ENCODE results near the gene SLC20A1.
"Not testable (repeated sequence)": the region's sequence is repeated elsewhere in the genome, so short reads cannot be mapped to it uniquely, and the experiment has no call there.

SLC20A1 gene

GRCh38 chr2:112645310-112646101 is at the start of gene SLC20A1:
SLC20A1 (plus strand) TSS chr2:112645939; CDS start chr2:112646829, 890 bp downstream.
- DNase-seq (ENCODE audit: low read depth in 2 of 3, low spot score in 2 of 3): peak; percentile 93 to 99 (median 97)

GRCh38 chr2:112597537-112598322 is 48.0 kb upstream of the SLC20A1 start:
- DNase-seq (ENCODE audit: low read depth in 2 of 3, low spot score in 2 of 3): no peak

GRCh38 chr2:112600634-112601033 is 45.1 kb upstream of the SLC20A1 start:
- DNase-seq (ENCODE audit: low read depth in 2 of 3, low spot score in 2 of 3): no peak

- DNase-seq (ENCODE audit: low read depth in 2 of 3, low spot score in 2 of 3): no peak
Measured at GRCh38 chr2:112601754-112602153, 44.0 kb upstream of the SLC20A1 start.

- no peak for DNase-seq (ENCODE audit: low read depth in 2 of 3, low spot score in 2 of 3)
Measured at GRCh38 chr2:112602917-112603316, 42.8 kb upstream of the SLC20A1 start.

GRCh38 chr2:112603731-112604130 is 42.0 kb upstream of the SLC20A1 start:
- no peak for DNase-seq (ENCODE audit: low read depth in 2 of 3, low spot score in 2 of 3)

- no peak for DNase-seq (ENCODE audit: low read depth in 2 of 3, low spot score in 2 of 3)
Measured at GRCh38 chr2:112604952-112605351, 40.8 kb upstream of the SLC20A1 start.

GRCh38 chr2:112605926-112606325 is 39.8 kb upstream of the SLC20A1 start:
- DNase-seq (ENCODE audit: low read depth in 2 of 3, low spot score in 2 of 3): no peak

- no peak for DNase-seq (ENCODE audit: low read depth in 2 of 3, low spot score in 2 of 3)
Measured at GRCh38 chr2:112606547-112606946, 39.2 kb upstream of the SLC20A1 start.

- DNase-seq (ENCODE audit: low read depth in 2 of 3, low spot score in 2 of 3): no peak
Measured at GRCh38 chr2:112607680-112608438, 37.9 kb upstream of the SLC20A1 start.

GRCh38 chr2:112609320-112609719 is 36.4 kb upstream of the SLC20A1 start:
- DNase-seq (ENCODE audit: low read depth in 2 of 3, low spot score in 2 of 3): not testable (repeated sequence)

GRCh38 chr2:112612283-112612682 is 33.5 kb upstream of the SLC20A1 start:
- DNase-seq (ENCODE audit: low read depth in 2 of 3, low spot score in 2 of 3): not testable (repeated sequence)

- no peak for DNase-seq (ENCODE audit: low read depth in 2 of 3, low spot score in 2 of 3)
Measured at GRCh38 chr2:112614201-112614840, 31.4 kb upstream of the SLC20A1 start.

- DNase-seq (ENCODE audit: low read depth in 2 of 3, low spot score in 2 of 3): no peak
Measured at GRCh38 chr2:112615051-112615450, 30.7 kb upstream of the SLC20A1 start.

- DNase-seq (ENCODE audit: low read depth in 2 of 3, low spot score in 2 of 3): not testable (repeated sequence)
Measured at GRCh38 chr2:112615798-112616197, 29.9 kb upstream of the SLC20A1 start.

- no peak for DNase-seq (ENCODE audit: low read depth in 2 of 3, low spot score in 2 of 3)
Measured at GRCh38 chr2:112618383-112618782, 27.4 kb upstream of the SLC20A1 start.

- no peak for DNase-seq (ENCODE audit: low read depth in 2 of 3, low spot score in 2 of 3)
Measured at GRCh38 chr2:112621790-112622527, 23.8 kb upstream of the SLC20A1 start.

GRCh38 chr2:112622528-112622849 is 23.2 kb upstream of the SLC20A1 start:
- no peak for DNase-seq (ENCODE audit: low read depth in 2 of 3, low spot score in 2 of 3)

GRCh38 chr2:112623913-112624777 is 21.6 kb upstream of the SLC20A1 start:
- DNase-seq (ENCODE audit: low read depth in 2 of 3, low spot score in 2 of 3): no peak
